BLaER1 treated with 17β-estradiol and CSF1 and Interleukin-3, amounts not matched to agents 10 nM and 100 nM (cell line): Measurements from ENCODE around the gene FGF11.
"Not testable (repeated sequence)": the region's sequence is repeated elsewhere in the genome, so short reads cannot be mapped to it uniquely, and the experiment has no call there.

Experiments used
- H3K27ac ChIP-seq, 11 experiments: shearing (Covaris generic); formaldehyde crosslinking; 2 replicates each; pipeline ENCODE4 v1.8.1; 2022
- H3K27me3 ChIP-seq, 11 experiments: shearing (Covaris generic); formaldehyde crosslinking; 2 replicates each; pipeline ENCODE4 v1.8.1; 2022
- H3K36me3 ChIP-seq, 11 experiments: shearing (Covaris generic); formaldehyde crosslinking; 2 replicates each; pipeline ENCODE4 v1.8.1; 2022
- H3K4me1 ChIP-seq, 10 experiments: shearing (Covaris generic); formaldehyde crosslinking; 2 replicates each; pipeline ENCODE4 v1.8.1; 2022
- H3K4me2 ChIP-seq, 11 experiments: shearing (Covaris generic); formaldehyde crosslinking; 2 replicates each; pipeline ENCODE4 v1.8.1; 2022
- H3K4me3 ChIP-seq, 10 experiments: shearing (Covaris generic); formaldehyde crosslinking; 2 replicates each; pipeline ENCODE4 v1.8.1; 2022
- H3K9ac ChIP-seq, 11 experiments: shearing (Covaris generic); formaldehyde crosslinking; 2 replicates each; pipeline ENCODE4 v1.8.1; 2022
- H3K9me3 ChIP-seq, 11 experiments: shearing (Covaris generic); formaldehyde crosslinking; replicated peaks in 1 of 11; 2 replicates each; pipeline ENCODE4 v1.8.1; 2022
- H4K20me1 ChIP-seq, 11 experiments: shearing (Covaris generic); formaldehyde crosslinking; 2 replicates each; pipeline ENCODE4 v1.8.1; 2022
- Cebpa-rat ChIP-seq, 11 experiments: shearing (Covaris generic); IDR thresholded peaks; 2 replicates each; pipeline ENCODE4 v1.8.1; 2022

FGF11 gene

GRCh38 chr17:7467498-7467897 lies 28.2 kb downstream of the FGF11 start:
- Histone ChIP-seq H3K9ac (peak overlapping the region in 7 of 11 experiments; percentile 1 to 46 (median 27); a peak in 7 of 22 replicates), H3K27ac (peak overlapping the region; percentile 17 to 73 (median 66); a peak in 20 of 22 replicates), H4K20me1 (peaks cover 0 to 59% (median 19%) of the 10 kb centered on the region in 11 experiments; a peak in 13 of 22 replicates), H3K36me3 (peaks cover 30 to 60% (median 40%) of the 10 kb centered on the region in 11 experiments), H3K27me3 (no peaks in the 10 kb centered on the region), H3K4me3 (no peak overlapping the region), H3K4me1 (peaks cover 31 to 43% (median 37%) of the 10 kb centered on the region in 10 experiments), H3K9me3 (no peaks in the 10 kb centered on the region), H3K4me2 (peak overlapping the region; percentile 15 to 71 (median 39); a peak in 19 of 22 replicates)
- no peak for TF ChIP-seq Cebpa-rat (IDR thresholded peaks at IDR 0.05)

- Histone ChIP-seq H3K9me3 (no peaks in the 10 kb centered on the region), H3K4me2 (peak overlapping the region in 1 of 11 experiments; percentile 71; a peak in 1 of 22 replicates), H3K4me3 (no peak overlapping the region), H3K4me1 (peaks cover 34 to 47% (median 41%) of the 10 kb centered on the region in 10 experiments), H3K36me3 (peaks cover 22 to 53% (median 32%) of the 10 kb centered on the region in 11 experiments), H3K9ac (no peak overlapping the region), H4K20me1 (peaks cover 0 to 64% (median 21%) of the 10 kb centered on the region in 11 experiments; a peak in 13 of 22 replicates), H3K27me3 (no peaks in the 10 kb centered on the region), H3K27ac (peak overlapping the region in 2 of 11 experiments; percentile 2 to 22; a peak in 1 of 22 replicates)
- TF ChIP-seq Cebpa-rat (IDR thresholded peaks at IDR 0.05), result no peak
Measured at GRCh38 chr17:7468290-7468689, 29.0 kb downstream of the FGF11 start.

GRCh38 chr17:7468804-7469389 lies 29.6 kb downstream of the FGF11 start:
- Histone ChIP-seq H3K4me3 (no peak overlapping the region), H3K36me3 (peaks cover 16 to 53% (median 28%) of the 10 kb centered on the region in 11 experiments), H3K27me3 (no peaks in the 10 kb centered on the region), H3K4me2 (no peak overlapping the region), H4K20me1 (peaks cover 4 to 70% (median 21%) of the 10 kb centered on the region in 11 experiments; a peak in 13 of 22 replicates), H3K9ac (no peak overlapping the region), H3K9me3 (no peaks in the 10 kb centered on the region), H3K4me1 (peaks cover 34 to 47% (median 41%) of the 10 kb centered on the region in 10 experiments), H3K27ac (peak overlapping the region in 2 of 11 experiments; percentile 2 to 22; a peak in 1 of 22 replicates)
- TF ChIP-seq Cebpa-rat (IDR thresholded peaks at IDR 0.05), result no peak

GRCh38 chr17:7469843-7470242 lies 30.5 kb downstream of the FGF11 start:
- H3K27me3 ChIP-seq, H3K4me2 ChIP-seq, H3K9ac ChIP-seq, H3K4me3 ChIP-seq, H3K9me3 ChIP-seq, H3K27ac ChIP-seq: not testable (repeated sequence)
- peak in 1 of 11 experiments; percentile 28; a peak in 1 of 22 replicates for TF ChIP-seq Cebpa-rat (IDR thresholded peaks at IDR 0.05)
- Histone ChIP-seq H4K20me1 (peaks cover 6 to 80% (median 24%) of the 10 kb centered on the region in 11 experiments; a peak in 14 of 22 replicates), H3K4me1 (peaks cover 34 to 50% (median 44%) of the 10 kb centered on the region in 10 experiments), H3K36me3 (peaks cover 16 to 47% (median 29%) of the 10 kb centered on the region in 11 experiments; a peak in 20 of 22 replicates)

- not testable (repeated sequence) for H3K27me3 ChIP-seq, H3K9me3 ChIP-seq, H3K4me3 ChIP-seq, H3K27ac ChIP-seq, H3K4me2 ChIP-seq, H3K9ac ChIP-seq
- Histone ChIP-seq H3K4me1 (peaks cover 34 to 55% (median 50%) of the 10 kb centered on the region in 10 experiments), H4K20me1 (peaks cover 6 to 87% (median 31%) of the 10 kb centered on the region in 11 experiments; a peak in 14 of 22 replicates), H3K36me3 (peaks cover 14 to 43% (median 29%) of the 10 kb centered on the region in 11 experiments; a peak in 20 of 22 replicates)
Measured at GRCh38 chr17:7470457-7470973, 31.2 kb downstream of the FGF11 start.

GRCh38 chr17:7471729-7472128 lies 32.4 kb downstream of the FGF11 start:
- Histone ChIP-seq H3K9ac (0 out of 22 replicates have a peak overlapping the region, but pooled peaks of 3 of the 11 experiments have one; percentile 1 to 26 (median 2)), H3K27ac (peak overlapping the region in 3 of 11 experiments; percentile 2 to 26 (median 23); a peak in 1 of 22 replicates), H4K20me1 (peaks cover 17 to 97% (median 43%) of the 10 kb centered on the region in 11 experiments; a peak in 18 of 22 replicates), H3K4me3 (no peak overlapping the region), H3K36me3 (peaks cover 2 to 31% (median 19%) of the 10 kb centered on the region in 11 experiments; a peak in 20 of 22 replicates), H3K4me1 (peaks cover 41 to 56% (median 51%) of the 10 kb centered on the region in 10 experiments), H3K27me3 (no peaks in the 10 kb centered on the region), H3K9me3 (no peaks in the 10 kb centered on the region), H3K4me2 (peak overlapping the region; percentile 6 to 64 (median 50); a peak in 19 of 22 replicates)
- no peak for TF ChIP-seq Cebpa-rat (IDR thresholded peaks at IDR 0.05)

GRCh38 chr17:7474767-7475166 lies 35.5 kb downstream of the FGF11 start:
- Histone ChIP-seq H4K20me1 (peaks cover 35 to 87% (median 61%) of the 10 kb centered on the region in 11 experiments; a peak in 20 of 22 replicates), H3K36me3 (peaks cover 0 to 19% (median 9%) of the 10 kb centered on the region in 11 experiments; a peak in 8 of 22 replicates), H3K4me1 (peaks cover 45 to 61% (median 55%) of the 10 kb centered on the region in 10 experiments), H3K4me2 (peak overlapping the region in 5 of 11 experiments; percentile 3 to 95 (median 88); a peak in 4 of 22 replicates)
- not testable (repeated sequence) for H3K4me3 ChIP-seq, H3K27ac ChIP-seq, H3K9ac ChIP-seq, H3K9me3 ChIP-seq, H3K27me3 ChIP-seq

GRCh38 chr17:7475764-7476422 lies 36.6 kb downstream of the FGF11 start:
- H3K27me3 ChIP-seq, result no peaks in the 10 kb centered on the region
- H3K9ac ChIP-seq, result peak overlapping the region in 5 of 11 experiments; percentile 3 to 99 (median 25); a peak in 2 of 22 replicates
- peak overlapping the region; percentile 88 to 96 (median 95); a peak in 20 of 22 replicates for H3K4me2 ChIP-seq
- H3K9me3 ChIP-seq, result no peaks in the 10 kb centered on the region
- peaks cover 56 to 72% (median 66%) of the 10 kb centered on the region in 10 experiments for H3K4me1 ChIP-seq
- H4K20me1 ChIP-seq, result peaks cover 31 to 76% (median 59%) of the 10 kb centered on the region in 11 experiments; a peak in 20 of 22 replicates
- no peak overlapping the region for H3K4me3 ChIP-seq
- H3K27ac ChIP-seq, result peak overlapping the region in 6 of 11 experiments; percentile 10 to 32 (median 17); a peak in 8 of 22 replicates
- peaks cover 0 to 19% (median 7%) of the 10 kb centered on the region in 11 experiments; a peak in 7 of 22 replicates for H3K36me3 ChIP-seq
- no peak for TF ChIP-seq Cebpa-rat (IDR thresholded peaks at IDR 0.05)
